OCI-LY7 (cell line): Measurements from ENCODE around the gene COL8A2.

Experiments used
- CTCF ChIP-seq: fragments of 200-600 bp; sonication (generic); conservative IDR thresholded peaks from 2 replicates; pipeline ENCODE4 v1.5.1; 2014; ENCODE audit warnings: mild to moderate bottlenecking, antibody characterized with exemption, low read length, moderate library complexity, mixed read lengths
- EZH2phosphoT487 ChIP-seq: fragments of 200-600 bp; sonication (generic); IDR thresholded peaks from 2 replicates; pipeline ENCODE4 v1.6.1; 2018; ENCODE audit warnings: low read depth, borderline replicate concordance, mild to moderate bottlenecking, mixed run types, antibody characterized with exemption, low read length, moderate library complexity, mixed read lengths

DNA sequence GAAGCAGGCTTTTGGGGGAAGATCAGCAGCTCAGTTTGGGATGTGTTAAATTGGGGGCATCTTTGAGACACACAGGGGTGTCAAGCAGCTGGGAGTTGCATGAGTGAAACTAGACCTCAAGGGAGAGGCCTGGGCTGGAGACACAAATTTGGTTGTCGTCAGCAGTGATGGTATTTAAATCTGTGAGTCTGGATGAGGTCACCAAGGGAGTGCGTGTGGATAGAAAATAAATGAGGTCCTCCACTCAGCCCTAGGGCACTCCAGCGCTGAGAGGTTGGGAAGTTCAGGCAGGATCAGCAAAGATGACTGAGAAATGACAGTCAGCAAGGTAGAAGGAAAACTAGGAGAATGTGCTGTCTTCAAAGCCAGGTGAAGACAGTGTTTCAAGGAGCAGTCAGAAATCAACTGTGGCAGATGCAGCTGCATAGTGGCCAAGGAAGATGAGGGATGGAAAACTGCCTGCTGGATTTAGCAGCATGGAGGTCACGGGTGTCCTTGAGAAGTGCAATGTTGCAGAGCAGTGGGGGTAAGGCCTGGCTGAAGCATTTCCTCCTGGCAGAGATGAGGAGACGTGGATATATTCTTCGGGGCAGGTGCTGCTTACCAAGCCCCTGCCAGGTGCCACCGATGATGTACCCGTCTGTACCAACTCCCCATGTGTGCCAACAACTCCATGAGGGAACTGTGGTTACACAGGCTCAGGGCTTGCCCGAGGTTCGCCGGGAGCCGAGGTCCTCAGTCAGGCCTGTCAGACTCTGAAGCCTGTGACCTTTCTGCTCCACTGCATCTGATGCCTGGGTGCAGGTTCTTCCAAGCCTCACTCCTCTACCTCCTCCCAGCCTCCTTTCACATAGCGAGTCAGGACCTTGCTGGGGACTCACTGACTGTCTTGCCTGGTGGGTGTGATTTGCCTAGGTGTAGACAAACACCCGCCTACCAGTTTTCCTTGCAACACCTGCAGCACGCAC is 42.2 kb upstream of the COL8A2 start:
- TF ChIP-seq CTCF (no peak), EZH2phosphoT487 (no peak)
